HepG2 (cell line): ENCODE results near the gene ORC4. TPM values are rescaled to one million over a fixed set of nuclear protein-coding genes. Genes with fewer than 3 reads are reported as not detected.

Experiments used
- ETV5 ChIP-seq: IDR thresholded peaks from 2 replicates; pipeline ENCODE4 v1.6.1; 2018; ENCODE audit warnings: missing biosample characterization, missing genetic modification reagents, inconsistent platforms, borderline replicate concordance
- FOXP1 ChIP-seq, 2 experiments: fragments of 450-650 bp in 1 of 2; IDR thresholded peaks; 2 replicates each; pipeline ENCODE4 v1.6.1; 2017 to 2018; ENCODE audit warnings: antibody characterized with exemption in 1 of 2
- MBNL3 ChIP-seq: fragments of 250-450 bp; sonication (Bioruptor Pico); conservative IDR thresholded peaks from 2 replicates; pipeline ENCODE4 v1.8.0; 2022; ENCODE audit warnings: mild to moderate bottlenecking, inconsistent platforms
- MXD1 ChIP-seq: sonication (generic); formaldehyde crosslinking; IDR thresholded peaks from 2 replicates; pipeline ENCODE4 v1.4.0; 2020; ENCODE audit warnings: mild to moderate bottlenecking, missing genetic modification reagents
- MYPOP ChIP-seq: sonication (generic); formaldehyde crosslinking; IDR thresholded peaks from 2 replicates; pipeline ENCODE4 v1.8.1; 2023; ENCODE audit warnings: mild to moderate bottlenecking, moderate library complexity, missing genetic modification reagents
- SETDB1 ChIP-seq: sonication (generic); formaldehyde crosslinking; IDR thresholded peaks from 2 replicates; pipeline ENCODE4 v1.5.1; 2020; ENCODE audit warnings: missing genetic modification reagents, mild to moderate bottlenecking, borderline replicate concordance
- TFDP1 ChIP-seq: IDR thresholded peaks from 2 replicates; pipeline ENCODE4 v1.6.1; 2016; ENCODE audit warnings: missing compliant biosample characterization, missing genetic modification reagents, borderline replicate concordance
- YEATS2 ChIP-seq: sonication (generic); formaldehyde crosslinking; IDR thresholded peaks from 2 replicates; pipeline ENCODE4 v1.4.0; 2020; ENCODE audit warnings: missing genetic modification reagents, borderline replicate concordance
- ZBTB40 ChIP-seq, 2 experiments: fragments of 450-650 bp in 1 of 2; sonication (generic) in 1 of 2; formaldehyde crosslinking in 1 of 2; IDR thresholded peaks; 2 replicates each; pipeline versions ENCODE4 v1.6.1 to v1.8.0; 2016 to 2022; ENCODE audit warnings: antibody characterized with exemption in 1 of 2, mild to moderate bottlenecking in 1 of 2, missing genetic modification reagents in 1 of 2
- ZBTB42 ChIP-seq: sonication (generic); formaldehyde crosslinking; IDR thresholded peaks from 2 replicates; pipeline ENCODE4 v1.5.0; 2020; ENCODE audit warnings: mild to moderate bottlenecking, missing genetic modification reagents
- ZNF276 ChIP-seq: sonication (generic); formaldehyde crosslinking; IDR thresholded peaks from 2 replicates; pipeline ENCODE4 v1.4.0; 2020; ENCODE audit warnings: mild to moderate bottlenecking, low read depth, missing genetic modification reagents
- ZNF430 ChIP-seq: sonication (generic); formaldehyde crosslinking; IDR thresholded peaks from 2 replicates; pipeline ENCODE4 v1.9.0; 2021; ENCODE audit warnings: mild to moderate bottlenecking, missing genetic modification reagents
- ZNF598 ChIP-seq: sonication (generic); formaldehyde crosslinking; IDR thresholded peaks from 2 replicates; pipeline ENCODE4 v1.5.1; 2020; ENCODE audit warnings: mild to moderate bottlenecking, missing genetic modification reagents, borderline replicate concordance
- ZSCAN29 ChIP-seq: sonication (generic); formaldehyde crosslinking; conservative IDR thresholded peaks from 2 replicates; pipeline ENCODE4 v1.4.0; 2020; ENCODE audit warnings: mild to moderate bottlenecking, missing genetic modification reagents
- polyA plus RNA-seq, 8 experiments: library from polyadenylated mRNA; depleted of rRNA in 3 of 8; stranded (reverse) in 7 of 8; unstranded in 1 of 8; fragments of >200 nt; fragmentation: Illumina TruSeq in 4 of 8; extraction: Trizol in 4 of 8; gene quantifications; 2 replicates each; pipeline versions ENCODE4 v1.2.1 to v1.2.3, GENCODE V29; 2011 to 2016; ENCODE audit warnings: low read depth in 4 of 8, missing spikeins in 1 of 8, mixed read lengths in 1 of 8; ENCODE audit not compliant: insufficient read depth in 1 of 8
- total RNA-seq, 5 experiments: library from RNA; depleted of rRNA; stranded (reverse); fragments of >200 nt; fragmentation: Illumina TruSeq; extraction: Trizol; gene quantifications; 2 replicates each; pipeline ENCODE4 v1.2.3, GENCODE V29; 2016; ENCODE audit warnings: low read depth in 1 of 5

Gene ORC4
- total and polyA plus RNA-seq, 2 of the 13 experiments (the other 11 are each of a cell fraction or from before 2014, with no cell fraction given) = 28.6 to 84.8 TPM

GRCh38 chr2:147927053-147927588 lies 93.4 kb downstream of the ORC4 start (continued):
- TF ChIP-seq SETDB1 (CRISPR knock-in tag) (no peak), ZBTB40 (IDR thresholded peaks at IDR 0.05) (no peak), ZBTB40 (CRISPR knock-in tag; IDR thresholded peaks at IDR 0.05) (no peak; the same call in 1 of the 2 replicates), FOXP1 (IDR thresholded peaks at IDR 0.05) (peak; percentile 82), FOXP1 (CRISPR knock-in tag; IDR thresholded peaks at IDR 0.05) (peak; percentile 97), MYPOP (CRISPR knock-in tag) (peak; percentile 50; the same call in 1 of the 2 replicates), MXD1 (CRISPR knock-in tag) (no peak), ZSCAN29 (CRISPR knock-in tag) (peak; percentile 95), ZNF430 (CRISPR knock-in tag) (peak; percentile 64; the same call in 1 of the 2 replicates), MBNL3 (no peak), ZBTB42 (CRISPR knock-in tag) (0 out of 2 replicates have a peak, but pooled peaks have one; percentile 72), TFDP1 (CRISPR knock-in tag) (no peak), ETV5 (CRISPR knock-in tag) (peak; percentile 75; the same call in 1 of the 2 replicates), YEATS2 (CRISPR knock-in tag) (peak; percentile 14; the same call in 1 of the 2 replicates), ZNF598 (no peak), ZNF276 (CRISPR knock-in tag) (no peak)
